ENCODE results near the gene KCNAB3. TPM values are rescaled to one million over a fixed set of nuclear protein-coding genes. Genes with fewer than 3 reads are reported as not detected.

Gene KCNAB3
- 10 to 100 TPM in 4 of 5 experiments, 1 to 10 TPM in 1; 9.4 to 18.0 (median 17.5) TPM for total RNA-seq
- under 1 TPM; 0.10 to 0.25 TPM for polyA plus RNA-seq
- 11.4 reads per million, percentile 38 among the genes with 10 or more reads in this experiment for total RNA-seq

DNA sequence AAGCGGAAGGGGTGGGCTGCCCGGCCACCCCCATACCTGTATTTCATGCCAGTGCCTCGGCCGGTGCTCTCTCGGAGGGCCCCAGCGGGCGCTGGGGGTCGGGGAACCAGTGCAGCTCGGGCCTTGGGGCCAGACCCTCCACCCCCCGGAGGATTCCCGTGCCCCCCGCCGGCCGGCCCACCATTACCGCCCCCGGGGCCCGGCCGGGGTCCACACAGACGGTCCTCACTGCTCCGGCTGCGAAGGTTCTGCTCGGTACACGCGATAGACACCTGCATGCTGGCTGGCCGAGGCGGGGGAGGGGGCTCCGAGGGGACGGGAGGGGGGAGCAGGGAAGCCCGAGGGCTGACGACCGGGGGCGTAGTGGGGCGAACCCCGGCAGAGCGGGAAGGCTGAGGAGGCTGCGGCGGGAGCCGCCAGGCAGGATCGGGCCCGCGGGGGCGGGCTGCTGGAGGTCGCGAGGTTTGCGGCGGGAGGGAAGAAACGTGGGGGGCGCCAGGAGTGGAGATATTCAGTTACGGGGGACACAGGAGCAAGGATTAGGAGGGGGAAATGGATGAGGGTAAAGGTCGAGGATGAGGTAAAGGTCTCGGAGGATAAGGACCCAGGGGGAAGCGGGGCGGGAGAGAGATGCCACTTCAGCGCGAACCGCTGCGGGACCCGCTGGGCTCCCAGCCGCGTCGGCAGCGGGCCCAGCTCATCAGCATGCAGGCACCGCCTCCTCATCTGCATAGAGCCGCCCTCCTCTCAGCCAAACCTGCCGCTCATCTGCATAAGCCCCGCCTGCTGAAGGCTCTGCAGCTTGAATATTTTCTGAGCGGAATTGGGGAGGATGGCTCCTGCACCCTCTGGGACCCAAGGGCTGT, at the start of gene KCNAB3:
Gene KCNAB3, minus strand, starts transcription at position 699 of the 866 bp plus-strand sequence. Its CDS starts 421 bp downstream, at position 278.
- Mint-ChIP-seq H3K27me3 (no peaks in the 10 kb centered on the region), H3K9me3 (peaks cover 0 to 3% (median 0%) of the 10 kb centered on the region in 11 donors), H3K4me3 (peak within 1 kb of the TSS; percentile 95 to 100 (median 96)), H3K4me1 (peaks cover 32 to 50% (median 41%) of the 10 kb centered on the region in 7 donors), H3K27ac (peak within 1 kb of the TSS; percentile 82 to 98 (median 96)), H3K36me3 (peaks cover 0 to 17% (median 0%) of the 10 kb centered on the region in 5 donors)
- ATAC-seq, result no peak
- Histone ChIP-seq H3K36me3 (ENCODE audit: control insufficient read depth in 2 of 3, insufficient read depth in 3 of 3, low read length in 3 of 3) (peaks cover 0 to 8% (median 0%) of the 10 kb centered on the region in 3 experiments), H3K27me3 (ENCODE audit: control insufficient read depth in 2 of 2, insufficient read depth in 2 of 2, low read length in 2 of 2) (no peaks in the 10 kb centered on the region), H3K9me3 (ENCODE audit: control insufficient read depth in 2 of 3, low read length in 3 of 3) (no peaks in the 10 kb centered on the region), H3K27ac (ENCODE audit: low read depth, low read length) (peak within 1 kb of the TSS; percentile 88), H3K4me1 (ENCODE audit: control insufficient read depth in 2 of 2, insufficient read depth in 2 of 2, low read length in 2 of 2) (peaks cover 20 to 28% of the 10 kb centered on the region in 2 donors), H3K4me3 (ENCODE audit: low read length) (no peak within 1 kb of the TSS)
- ChIA-PET CTCF (no interaction called here), POLR2A (interaction anchor here (0.5 to 4.9 kb wide), 2 partner anchors 11 to 12 kb away, joined by 3 to 74 read pairs; partner anchors contain the start of gene RNF227)
- intact Hi-C loops (cut with micrococcal nuclease), result loop anchor here (5.0 to 10.0 kb wide), 5 partner anchors 42 to 505 kb away; partner anchors contain the start of genes CHD3 (in 1 of the 2), NDEL1 (in 1 of the 2), POLR2A (in 1 of the 2) and RPL26 (in 1 of the 2)
- DNase-seq, result peak in 6 of 9 donors; percentile 21 to 64 (median 44)

DNA sequence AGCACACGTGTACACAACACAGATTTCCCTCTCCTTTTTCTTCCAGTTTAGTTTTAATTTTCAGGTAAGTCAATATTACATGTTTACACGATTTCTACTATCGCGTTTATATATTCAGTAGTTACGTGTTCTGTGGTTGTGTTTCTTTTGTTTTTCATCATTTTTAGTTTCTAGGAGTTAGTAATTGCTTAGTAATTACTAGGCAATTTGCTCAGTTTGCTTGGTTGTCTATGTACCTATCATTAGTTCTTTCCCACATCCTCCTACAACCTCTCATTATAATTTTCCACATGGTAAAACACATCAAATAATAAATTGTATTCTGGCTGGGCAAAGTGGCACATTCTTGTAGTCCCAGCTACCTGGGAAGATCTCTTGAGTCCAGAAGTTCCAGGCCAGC, 48.1 kb upstream of the KCNAB3 start:
- Mint-ChIP-seq H3K27ac (no peak overlapping the region), H3K4me1 (peaks cover 0 to 3% (median 0%) of the 10 kb centered on the region in 7 donors), H3K9me3 (peaks cover 5 to 32% (median 18%) of the 10 kb centered on the region in 11 donors), H3K36me3 (peaks cover 5 to 11% (median 10%) of the 10 kb centered on the region in 5 donors), H3K4me3 (no peak overlapping the region), H3K27me3 (peaks cover 0 to 27% (median 0%) of the 10 kb centered on the region in 5 donors)
- DNase-seq (no peak), ATAC-seq (no peak)
- intact Hi-C loops (cut with micrococcal nuclease), result no loop called here
- Histone ChIP-seq H3K9me3 (ENCODE audit: control insufficient read depth in 2 of 3, low read length in 3 of 3) (peaks cover 0 to 12% (median 5%) of the 10 kb centered on the region in 3 experiments), H3K4me3 (ENCODE audit: low read length) (no peak overlapping the region), H3K27ac (ENCODE audit: low read depth, low read length) (no peak overlapping the region), H3K27me3 (ENCODE audit: control insufficient read depth in 2 of 2, insufficient read depth in 2 of 2, low read length in 2 of 2) (peaks cover 0 to 4% of the 10 kb centered on the region in 2 donors), H3K36me3 (ENCODE audit: control insufficient read depth in 2 of 3, insufficient read depth in 3 of 3, low read length in 3 of 3) (no peaks in the 10 kb centered on the region), H3K4me1 (ENCODE audit: control insufficient read depth in 2 of 2, insufficient read depth in 2 of 2, low read length in 2 of 2) (no peaks in the 10 kb centered on the region)
- CTCF ChIA-PET, result interaction anchor here (1.1 kb wide), 1 partner anchor 13 kb away, joined by 5 read pairs; no protein-coding TSS in a partner anchor
- POLR2A ChIA-PET, result interaction anchor here (0.7 kb wide), 1 partner anchor 14 kb away, joined by 4 read pairs; no protein-coding TSS in a partner anchor

DNA sequence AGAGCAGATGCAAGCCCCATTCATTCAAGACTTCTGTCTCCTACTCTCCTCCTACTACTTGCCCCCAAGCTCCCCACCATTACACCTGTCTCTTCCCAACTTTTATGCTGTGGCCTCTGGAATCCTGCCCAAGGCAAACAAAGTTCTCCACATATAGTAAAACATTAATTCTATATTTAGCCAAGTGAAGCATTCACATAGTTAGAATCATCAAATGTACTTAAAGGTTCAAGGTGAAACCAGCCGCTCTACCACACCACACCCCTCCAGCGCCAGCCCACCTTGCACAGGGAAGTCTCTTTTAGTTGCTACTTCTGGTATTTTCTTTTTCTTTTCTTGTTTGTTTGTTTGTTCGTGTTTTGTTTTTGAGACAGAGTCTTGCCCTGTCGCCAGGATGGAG, 47.4 kb upstream of the KCNAB3 start:
- Mint-ChIP-seq H3K27me3 (peaks cover 0 to 22% (median 0%) of the 10 kb centered on the region in 5 donors), H3K27ac (no peak overlapping the region), H3K9me3 (peaks cover 5 to 32% (median 18%) of the 10 kb centered on the region in 11 donors), H3K4me3 (no peak overlapping the region), H3K4me1 (no peaks in the 10 kb centered on the region), H3K36me3 (peaks cover 5 to 11% (median 10%) of the 10 kb centered on the region in 5 donors)
- Histone ChIP-seq H3K27ac (ENCODE audit: low read depth, low read length) (no peak overlapping the region), H3K27me3 (ENCODE audit: control insufficient read depth in 2 of 2, insufficient read depth in 2 of 2, low read length in 2 of 2) (peaks cover 0 to 4% of the 10 kb centered on the region in 2 donors), H3K9me3 (ENCODE audit: control insufficient read depth in 2 of 3, low read length in 3 of 3) (peaks cover 0 to 12% (median 5%) of the 10 kb centered on the region in 3 experiments), H3K4me3 (ENCODE audit: low read length) (no peak overlapping the region), H3K36me3 (ENCODE audit: control insufficient read depth in 2 of 3, insufficient read depth in 3 of 3, low read length in 3 of 3) (no peaks in the 10 kb centered on the region), H3K4me1 (ENCODE audit: control insufficient read depth in 2 of 2, insufficient read depth in 2 of 2, low read length in 2 of 2) (no peaks in the 10 kb centered on the region)
- ChIA-PET CTCF (no interaction called here), POLR2A (no interaction called here)
- no peak for ATAC-seq
- intact Hi-C loops (cut with micrococcal nuclease), result no loop called here
- no peak for DNase-seq

DNA sequence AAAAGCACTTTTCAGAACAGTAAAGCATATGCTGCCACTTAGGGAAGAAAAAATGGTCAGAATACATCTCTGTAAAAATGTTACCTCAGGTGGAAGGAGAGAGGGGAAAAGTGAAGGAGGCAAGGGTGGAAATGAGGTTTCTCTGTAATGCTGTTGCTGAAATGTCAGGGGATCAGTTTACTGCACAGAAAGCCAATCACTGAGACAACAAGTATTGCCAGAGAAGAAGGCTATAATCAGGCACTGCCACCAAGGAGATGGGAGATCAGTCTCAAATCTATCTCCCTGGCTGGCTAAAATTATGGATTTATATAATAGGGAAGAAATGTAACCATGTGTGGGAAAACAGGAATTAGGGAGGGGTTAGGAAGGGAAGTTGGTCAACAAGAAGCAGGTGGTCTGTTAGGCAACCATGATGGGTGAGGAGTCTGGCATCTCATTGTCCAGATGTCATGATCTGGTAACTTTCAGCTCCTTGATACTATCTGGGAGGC, 45.0 kb upstream of the KCNAB3 start:
- H3K27ac ChIP-seq (ENCODE audit: low read depth, low read length), result no peak overlapping the region
- no peaks in the 10 kb centered on the region for H3K4me1 ChIP-seq (ENCODE audit: control insufficient read depth in 2 of 2, insufficient read depth in 2 of 2, low read length in 2 of 2)
- ChIA-PET CTCF (no interaction called here), POLR2A (no interaction called here)
- Mint-ChIP-seq H3K4me1 (no peaks in the 10 kb centered on the region), H3K27ac (no peak overlapping the region), H3K36me3 (peaks cover 5 to 11% (median 10%) of the 10 kb centered on the region in 5 donors), H3K4me3 (peak overlapping the region in 1 of 10 donors; percentile 0), H3K9me3 (peaks cover 5 to 32% (median 18%) of the 10 kb centered on the region in 11 donors), H3K27me3 (peaks cover 0 to 23% (median 0%) of the 10 kb centered on the region in 5 donors)
- intact Hi-C loops (cut with micrococcal nuclease), result loop anchor here in 1 of 2 donors (2.0 kb wide), 1 partner anchor 16 kb away; no protein-coding TSS in a partner anchor
- no peak overlapping the region for H3K4me3 ChIP-seq (ENCODE audit: low read length)
- peaks cover 0 to 4% of the 10 kb centered on the region in 2 donors for H3K27me3 ChIP-seq (ENCODE audit: control insufficient read depth in 2 of 2, insufficient read depth in 2 of 2, low read length in 2 of 2)
- no peaks in the 10 kb centered on the region for H3K36me3 ChIP-seq (ENCODE audit: control insufficient read depth in 2 of 3, insufficient read depth in 3 of 3, low read length in 3 of 3)
- peaks cover 0 to 12% (median 5%) of the 10 kb centered on the region in 3 experiments for H3K9me3 ChIP-seq (ENCODE audit: control insufficient read depth in 2 of 3, low read length in 3 of 3)
- ATAC-seq, result no peak
- DNase-seq, result no peak

DNA sequence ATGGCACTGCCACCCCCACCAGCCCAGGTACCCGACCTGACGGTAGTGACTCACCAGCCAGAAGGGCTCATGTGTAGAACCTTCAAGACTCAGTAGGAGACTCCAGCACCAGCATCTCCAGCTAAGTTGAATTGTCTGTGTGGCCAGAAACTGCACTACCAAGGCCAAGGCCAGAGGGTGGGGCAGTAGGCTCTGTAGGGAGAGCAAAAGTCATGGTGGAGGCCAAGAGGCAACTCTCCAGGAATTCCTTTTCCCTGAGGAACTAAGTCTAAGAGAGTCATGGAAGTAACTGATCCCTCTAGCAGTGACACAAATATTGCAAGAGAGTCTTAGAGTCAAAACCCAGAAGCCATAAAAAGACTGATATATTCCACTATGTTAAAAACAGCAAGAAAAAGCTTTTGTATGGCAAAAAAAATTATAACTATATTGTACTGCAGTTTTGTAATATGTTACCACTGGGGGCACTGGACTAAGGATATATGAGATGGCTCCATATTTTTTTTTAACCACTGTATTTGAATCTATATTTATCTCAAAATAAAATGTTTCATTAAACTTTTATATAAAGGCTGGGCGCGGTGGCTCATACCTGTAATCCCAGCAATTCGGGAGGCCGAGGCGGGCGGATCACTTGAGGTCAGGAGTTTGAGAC, 42.6 kb upstream of the KCNAB3 start:
- H3K4me3 Mint-ChIP-seq, result no peak overlapping the region
- H3K36me3 Mint-ChIP-seq, result peaks cover 5 to 11% (median 10%) of the 10 kb centered on the region in 5 donors
- Histone ChIP-seq H3K36me3 (ENCODE audit: control insufficient read depth in 2 of 3, insufficient read depth in 3 of 3, low read length in 3 of 3) (no peaks in the 10 kb centered on the region), H3K27me3 (ENCODE audit: control insufficient read depth in 2 of 2, insufficient read depth in 2 of 2, low read length in 2 of 2) (peaks cover 0 to 4% of the 10 kb centered on the region in 2 donors), H3K9me3 (ENCODE audit: control insufficient read depth in 2 of 3, low read length in 3 of 3) (peaks cover 0 to 12% (median 5%) of the 10 kb centered on the region in 3 experiments), H3K4me3 (ENCODE audit: low read length) (no peak overlapping the region), H3K4me1 (ENCODE audit: control insufficient read depth in 2 of 2, insufficient read depth in 2 of 2, low read length in 2 of 2) (no peaks in the 10 kb centered on the region), H3K27ac (ENCODE audit: low read depth, low read length) (no peak overlapping the region)
- no peak for ATAC-seq
- DNase-seq, result peak in 1 of 9 donors; percentile 13
- H3K9me3 Mint-ChIP-seq, result peaks cover 5 to 31% (median 18%) of the 10 kb centered on the region in 11 donors
- ChIA-PET CTCF (interaction anchor here (1.2 kb wide), 1 partner anchor 18 kb away, joined by 5 read pairs; no protein-coding TSS in a partner anchor), POLR2A (no interaction called here)
- H3K4me1 Mint-ChIP-seq, result peaks cover 0 to 1% (median 0%) of the 10 kb centered on the region in 7 donors
- H3K27me3 Mint-ChIP-seq, result peaks cover 0 to 21% (median 0%) of the 10 kb centered on the region in 5 donors
- intact Hi-C loops (cut with micrococcal nuclease), result no loop called here
- H3K27ac Mint-ChIP-seq, result no peak overlapping the region

DNA sequence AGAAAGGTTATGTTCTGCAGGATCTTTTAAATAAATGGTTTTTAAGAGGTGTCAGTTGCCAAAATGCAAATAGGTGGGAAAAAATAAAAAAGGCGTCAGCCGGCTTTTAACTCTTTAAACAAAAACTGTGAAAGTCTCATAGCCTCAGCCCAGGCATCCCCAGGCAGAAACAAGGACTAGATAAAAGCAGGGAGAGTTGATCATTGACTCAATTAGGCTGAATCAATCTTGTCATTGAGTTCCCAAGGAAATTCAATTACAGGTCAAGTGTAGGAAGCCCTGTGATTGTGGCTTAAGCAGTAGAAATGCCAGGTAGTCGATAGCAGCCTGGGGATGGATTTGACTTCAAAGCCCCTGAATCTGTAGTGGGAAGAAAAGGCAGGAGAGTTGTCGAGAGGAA, 42.0 kb upstream of the KCNAB3 start:
- POLR2A ChIA-PET, result no interaction called here
- DNase-seq (peak in 1 of 9 donors; percentile 2), ATAC-seq (no peak)
- Mint-ChIP-seq H3K4me1 (peaks cover 0 to 1% (median 0%) of the 10 kb centered on the region in 7 donors), H3K9me3 (peaks cover 5 to 25% (median 15%) of the 10 kb centered on the region in 11 donors), H3K36me3 (peaks cover 5 to 11% (median 10%) of the 10 kb centered on the region in 5 donors), H3K27me3 (peaks cover 0 to 19% (median 0%) of the 10 kb centered on the region in 5 donors), H3K4me3 (no peak overlapping the region), H3K27ac (peak overlapping the region in 2 of 9 donors; percentile 43 to 65)
- H3K4me3 ChIP-seq (ENCODE audit: low read length), result no peak overlapping the region
- no peak overlapping the region for H3K27ac ChIP-seq (ENCODE audit: low read depth, low read length)
- intact Hi-C loops (cut with micrococcal nuclease), result no loop called here
- CTCF ChIA-PET, result no interaction called here
- H3K36me3 ChIP-seq (ENCODE audit: control insufficient read depth in 2 of 3, insufficient read depth in 3 of 3, low read length in 3 of 3), result no peaks in the 10 kb centered on the region
- H3K4me1 ChIP-seq (ENCODE audit: control insufficient read depth in 2 of 2, insufficient read depth in 2 of 2, low read length in 2 of 2), result no peaks in the 10 kb centered on the region
- H3K27me3 ChIP-seq (ENCODE audit: control insufficient read depth in 2 of 2, insufficient read depth in 2 of 2, low read length in 2 of 2), result peaks cover 0 to 4% of the 10 kb centered on the region in 2 donors
- peaks cover 0 to 12% (median 5%) of the 10 kb centered on the region in 3 experiments for H3K9me3 ChIP-seq (ENCODE audit: control insufficient read depth in 2 of 3, low read length in 3 of 3)

Measured in naive thymus-derived CD4-positive, alpha-beta T cell (primary cell).